DMS114 treated with DMSO at 0.1 percent for 48 hours (cell line): Measurements from ENCODE around the gene AVEN.
"Not testable (repeated sequence)": the region's sequence is repeated elsewhere in the genome, so short reads cannot be mapped to it uniquely, and the experiment has no call there.

Source experiments
- DNase-seq: peaks from one replicate; lab custom pipeline; 2025; ENCODE audit not compliant: unreplicated experiment; lab: John Stamatoyannopoulos, UW

AVEN gene

DNA sequence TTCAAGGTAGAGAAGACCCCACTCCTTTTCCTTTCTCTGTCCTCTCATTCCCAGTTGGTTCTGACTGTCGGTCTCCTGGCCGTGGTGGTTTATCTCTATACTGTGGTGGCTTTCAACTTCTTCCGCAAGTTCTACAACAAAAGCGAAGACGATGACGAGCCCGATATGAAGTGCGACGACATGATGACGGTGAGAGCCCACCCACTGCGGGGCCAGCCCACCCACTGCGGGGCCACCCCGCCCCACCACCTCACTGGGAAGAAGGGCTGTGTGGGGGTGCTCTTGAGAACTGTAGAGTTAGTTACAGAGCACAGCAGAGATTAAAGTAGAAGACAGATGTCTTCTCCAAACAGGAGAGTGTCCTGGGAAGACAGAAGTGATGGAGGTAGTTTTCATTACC is 181.3 kb downstream of the AVEN start:
- DNase-seq: no peak

GRCh38 chr15:33852570-33852969 is 186.4 kb downstream of the AVEN start:
- no peak for DNase-seq

DNA sequence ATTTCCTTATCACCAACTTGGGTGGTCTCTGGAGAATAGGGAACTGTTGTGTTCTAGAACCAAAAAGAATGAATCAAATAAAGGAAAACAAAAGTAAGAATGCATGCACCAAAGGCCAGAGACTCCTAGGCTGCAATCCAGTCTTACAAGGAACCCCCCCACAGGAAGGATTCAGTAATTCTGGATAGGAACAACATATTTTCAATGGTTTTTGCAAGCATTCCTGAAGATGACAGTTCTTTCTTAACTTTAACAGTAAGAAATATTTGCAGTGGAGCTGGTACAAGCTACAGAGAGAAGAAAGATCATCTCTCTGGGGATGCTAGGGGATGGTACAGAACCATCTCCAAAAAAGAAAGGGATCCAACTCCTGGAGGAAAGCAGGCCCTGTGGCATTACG is 186.9 kb downstream of the AVEN start:
- DNase-seq: no peak

GRCh38 chr15:33851079-33851478 is 187.9 kb downstream of the AVEN start:
- DNase-seq: no peak

DNA sequence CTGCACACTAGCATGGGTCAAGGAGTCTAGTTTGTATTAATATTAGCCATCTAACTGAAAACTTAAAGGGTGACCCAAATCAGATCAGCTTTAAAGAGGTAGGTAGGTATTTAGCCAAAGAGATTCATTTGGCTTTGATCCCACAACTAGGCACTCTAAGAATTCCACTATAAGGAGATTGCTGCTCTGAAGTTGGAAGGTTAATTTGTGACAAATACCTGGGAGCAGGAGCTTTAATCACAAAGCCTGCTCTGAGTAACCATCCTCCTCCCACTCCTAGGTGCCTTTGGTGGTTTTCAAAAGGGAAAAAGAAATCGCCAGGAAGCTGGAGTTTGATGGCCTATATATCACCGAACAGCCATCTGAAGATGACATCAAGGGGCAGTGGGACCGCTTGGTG is 191.0 kb downstream of the AVEN start:
- no peak for DNase-seq

DNA sequence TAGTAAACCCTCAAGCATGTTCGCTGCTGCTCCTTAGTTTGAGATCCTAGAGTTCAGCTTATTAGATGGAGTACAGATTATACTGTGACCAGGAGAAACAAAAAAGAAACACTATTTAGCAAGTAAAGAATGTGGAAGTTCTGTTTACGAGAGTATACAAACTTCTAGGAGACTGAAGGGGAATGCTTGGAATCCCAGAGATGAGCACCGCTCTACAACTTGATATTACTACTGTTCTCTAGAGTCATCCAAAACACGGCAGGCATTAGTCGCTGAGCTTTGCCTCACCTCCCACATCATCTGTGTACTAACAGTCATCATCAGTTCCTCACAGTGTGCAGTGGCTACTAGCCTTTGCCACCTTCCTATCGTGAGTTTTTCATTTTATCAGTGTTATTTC is 192.1 kb downstream of the AVEN start:
- no peak for DNase-seq

DNA sequence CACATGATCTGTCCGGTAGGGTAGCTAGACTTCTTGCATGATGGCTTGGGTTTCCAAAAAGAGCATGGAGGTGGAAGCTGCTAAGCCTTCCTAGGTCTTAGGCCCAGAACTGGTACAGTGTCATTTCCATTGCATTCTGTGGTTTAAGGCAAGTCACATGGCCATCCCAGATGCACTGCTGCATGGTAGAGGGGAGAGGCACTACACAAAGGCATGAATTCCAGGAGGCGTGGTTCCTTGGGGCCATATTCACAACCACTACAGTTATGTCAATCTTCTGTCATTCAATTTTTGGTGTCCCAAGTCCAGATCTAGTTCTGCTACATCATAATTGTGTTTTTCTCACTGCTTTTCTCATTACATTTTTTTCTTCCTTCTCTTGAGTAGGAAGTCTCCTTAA is 192.9 kb downstream of the AVEN start:
- no peak for DNase-seq

DNA sequence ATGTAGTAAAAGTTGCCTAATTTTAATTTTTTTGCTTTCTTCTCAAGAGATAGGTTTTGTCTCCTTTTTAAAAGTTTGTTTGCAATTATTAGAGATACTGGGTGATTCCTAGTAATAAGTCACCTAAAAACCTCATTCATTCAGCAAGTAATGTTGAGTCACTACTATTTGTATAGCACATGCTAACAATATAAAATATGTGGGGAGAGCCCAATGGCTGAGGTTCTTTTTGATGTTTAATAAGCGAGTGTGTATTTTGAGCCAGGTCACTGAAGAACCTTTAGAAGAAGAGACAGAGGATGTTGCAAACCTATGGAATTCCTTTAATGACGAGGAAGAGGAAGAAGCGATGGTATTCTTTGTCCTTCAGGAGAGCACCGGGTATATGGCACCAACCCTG is 194.4 kb downstream of the AVEN start:
- no peak for DNase-seq

DNA sequence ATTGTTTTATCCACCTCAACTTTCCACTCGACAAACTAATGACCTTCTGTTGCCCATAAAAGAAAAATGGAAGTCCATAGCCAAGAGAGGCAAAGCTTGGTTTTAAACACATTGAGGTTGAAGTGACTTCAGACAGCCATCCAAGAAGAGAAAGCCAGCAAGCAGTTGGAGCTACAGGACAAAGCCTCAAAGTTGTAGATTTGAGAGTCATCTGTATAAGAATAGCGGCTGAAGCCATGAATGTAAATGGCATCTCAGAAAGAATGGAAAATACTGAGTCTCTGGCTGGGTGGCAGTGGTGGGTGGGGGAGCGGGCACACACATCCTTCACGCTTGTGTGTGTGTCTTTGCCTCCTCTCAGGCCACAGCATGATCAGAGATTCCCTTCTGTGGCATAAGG is 194.8 kb downstream of the AVEN start:
- no peak for DNase-seq

DNA sequence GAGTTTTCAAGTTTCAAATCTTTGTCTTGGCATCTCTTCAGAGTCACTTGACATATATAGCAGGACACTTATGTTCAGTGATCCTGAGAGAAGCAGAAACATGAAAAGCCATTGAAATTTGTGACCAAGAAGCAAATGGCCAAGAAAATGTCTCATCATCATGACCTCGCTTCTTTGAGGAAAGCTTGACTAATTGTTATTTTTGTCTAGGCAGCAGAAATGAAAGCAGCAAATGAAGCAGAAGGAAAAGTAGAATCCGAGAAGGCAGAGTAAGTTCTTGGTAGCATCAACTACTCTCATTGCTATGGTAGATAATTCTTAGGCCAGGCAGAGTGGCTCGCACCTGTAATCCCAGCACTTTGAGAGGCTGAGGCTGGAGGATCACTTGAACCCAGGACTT is 198.4 kb downstream of the AVEN start:
- DNase-seq: no peak

- DNase-seq: no peak
Measured at GRCh38 chr15:33839540-33839939, 199.5 kb downstream of the AVEN start.

DNA sequence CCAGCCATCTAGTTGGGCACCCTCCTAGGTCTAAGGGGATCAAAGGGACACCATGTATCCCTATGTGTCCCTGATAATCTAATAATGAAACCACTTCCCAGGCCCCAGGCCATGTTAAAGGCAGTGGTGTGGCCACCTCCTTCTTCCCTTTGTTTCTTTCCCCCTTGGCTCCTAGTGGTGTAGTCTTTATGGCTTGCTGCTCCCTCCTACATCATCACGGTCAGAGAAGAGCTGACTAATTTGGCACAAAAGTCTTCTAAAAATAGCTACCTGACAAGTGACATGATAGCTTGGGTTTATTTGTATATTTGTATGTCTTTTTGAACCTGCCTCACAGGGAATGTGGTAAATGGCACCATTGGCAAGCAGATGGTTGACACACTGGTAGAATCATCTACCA is 201.7 kb downstream of the AVEN start:
- no peak for DNase-seq

- no peak for DNase-seq
Measured at GRCh38 chr15:33834892-33835743, 203.9 kb downstream of the AVEN start.

DNA sequence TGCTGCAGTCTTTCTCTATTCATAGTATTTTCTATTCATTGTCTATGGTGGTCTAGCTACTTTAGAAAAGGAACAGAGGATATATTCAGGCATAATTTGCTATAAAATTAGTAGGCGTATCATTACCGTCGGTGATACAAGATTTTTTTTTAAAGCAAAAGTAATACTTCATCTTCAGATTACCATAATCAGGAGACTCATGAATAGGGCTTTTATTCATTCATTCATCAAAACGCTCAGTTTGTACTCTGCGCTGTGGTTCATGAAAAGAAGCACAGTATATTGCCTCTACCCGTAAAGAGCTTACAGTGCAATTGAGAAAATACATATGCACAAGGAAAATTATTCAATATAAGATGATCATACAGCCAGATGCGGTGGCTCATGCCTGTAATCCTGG is 207.4 kb downstream of the AVEN start:
- no peak for DNase-seq

- DNase-seq: no peak
Measured at GRCh38 chr15:33830351-33830750, 208.7 kb downstream of the AVEN start.

DNA sequence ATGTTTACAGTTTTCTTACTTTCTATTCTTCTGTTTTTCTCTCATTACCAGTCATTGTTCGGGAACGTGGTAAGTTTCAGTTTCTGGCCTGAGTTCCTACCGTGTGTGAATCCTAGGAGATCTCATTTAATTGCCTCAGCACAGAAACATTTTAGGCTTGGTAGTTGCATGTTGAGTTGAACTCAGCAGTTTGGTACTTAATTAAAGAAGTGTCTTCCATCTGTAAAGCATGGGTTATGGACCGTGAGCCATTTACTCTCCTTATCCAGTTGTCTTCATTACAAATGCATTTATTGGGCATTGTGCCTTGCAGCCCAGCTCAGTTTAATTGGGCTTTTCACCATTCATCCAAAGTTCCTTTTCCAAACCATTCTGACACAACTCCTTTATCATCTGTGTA is 212.8 kb downstream of the AVEN start:
- DNase-seq: no peak

DNA sequence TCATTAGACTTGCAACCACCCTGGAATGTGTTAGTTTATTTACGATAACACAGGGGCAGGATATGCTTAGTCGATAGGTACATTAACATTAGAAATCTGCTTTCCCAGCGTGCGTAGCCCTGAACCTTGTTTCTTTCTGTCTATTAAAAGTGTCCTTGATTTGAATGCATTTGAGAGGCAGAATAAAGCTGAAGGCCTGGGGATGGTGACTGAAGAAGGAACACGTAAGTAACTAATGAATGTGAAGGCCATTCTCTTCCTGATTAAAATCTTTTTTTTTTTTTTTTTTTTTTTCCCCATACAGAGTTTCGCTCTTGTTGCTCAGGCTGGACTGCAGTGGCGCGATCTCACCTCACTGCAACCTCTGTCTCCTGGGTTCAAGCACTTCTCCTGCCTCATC is 213.6 kb downstream of the AVEN start:
- DNase-seq: no peak

DNA sequence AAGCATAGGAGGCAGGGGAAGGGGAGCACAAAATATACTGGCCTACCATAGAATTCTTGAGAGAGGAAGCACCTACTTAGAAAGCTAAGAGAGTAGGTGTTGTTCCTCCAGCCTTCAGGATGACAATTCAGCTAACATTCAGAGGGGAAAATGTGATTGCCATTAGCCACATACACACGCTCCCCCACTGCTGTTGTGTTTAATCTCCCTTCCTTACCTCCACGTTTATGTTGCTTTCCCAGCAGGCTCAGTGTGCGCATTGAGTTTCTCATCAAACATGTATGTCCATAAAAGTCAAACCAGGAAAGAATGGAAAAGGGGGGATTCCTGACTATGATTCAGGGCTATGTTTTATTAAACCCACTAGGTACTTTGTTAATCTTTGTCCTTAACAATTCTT is 215.9 kb downstream of the AVEN start:
- no peak for DNase-seq

DNA sequence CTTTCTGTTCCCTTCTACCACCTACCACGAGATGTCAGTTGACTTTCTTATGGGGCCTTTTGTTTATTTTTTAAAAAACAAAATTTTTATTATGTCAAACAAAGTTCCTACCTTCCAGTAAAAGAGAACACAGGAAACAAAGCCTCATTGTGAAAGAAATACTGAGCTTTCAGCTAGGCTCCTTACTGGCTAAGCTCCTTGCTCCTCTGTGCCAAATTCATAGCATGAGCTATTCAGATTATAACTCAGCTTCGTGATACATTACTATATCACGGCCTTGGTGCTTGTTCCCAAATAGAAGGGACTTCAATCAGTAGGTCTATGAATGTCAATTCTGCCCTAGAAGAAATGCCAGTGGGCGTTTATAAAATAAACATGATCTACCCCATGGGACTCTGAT is 216.5 kb downstream of the AVEN start:
- DNase-seq: no peak

DNA sequence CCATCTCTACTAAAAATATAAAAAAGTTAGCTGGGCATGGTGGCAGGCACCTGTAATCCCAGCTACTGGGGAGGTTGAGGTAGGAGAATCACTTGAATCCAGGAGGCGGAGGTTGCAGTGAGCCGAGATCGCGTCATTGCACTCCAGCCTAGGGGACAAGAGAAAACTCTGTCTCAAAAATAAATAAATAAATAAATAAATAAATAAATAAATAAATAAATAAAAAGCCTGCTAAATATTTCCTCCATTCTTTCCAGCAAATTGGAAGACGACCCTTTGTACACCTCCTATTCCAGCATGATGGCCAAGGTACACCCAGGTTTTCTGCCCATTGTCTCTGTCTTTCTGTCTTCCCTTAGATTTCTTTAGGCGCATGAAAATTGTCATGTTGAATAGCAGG is 219.5 kb downstream of the AVEN start:
- DNase-seq: not testable (repeated sequence)
